GM19240 (cell line): ENCODE measurements around the gene SPTBN4.
A peak's percentile ranks its signal among the peaks of the same experiment; 100 is the strongest.
"Not testable (repeated sequence)": the region's sequence is repeated elsewhere in the genome, so short reads cannot be mapped to it uniquely, and the experiment has no call there.

Source experiments
- DNase-seq: peaks from one replicate; pipeline ENCODE4 v3.0.0; 2011; ENCODE audit warnings: low spot score; ENCODE audit not compliant: insufficient read length

SPTBN4 gene

DNA sequence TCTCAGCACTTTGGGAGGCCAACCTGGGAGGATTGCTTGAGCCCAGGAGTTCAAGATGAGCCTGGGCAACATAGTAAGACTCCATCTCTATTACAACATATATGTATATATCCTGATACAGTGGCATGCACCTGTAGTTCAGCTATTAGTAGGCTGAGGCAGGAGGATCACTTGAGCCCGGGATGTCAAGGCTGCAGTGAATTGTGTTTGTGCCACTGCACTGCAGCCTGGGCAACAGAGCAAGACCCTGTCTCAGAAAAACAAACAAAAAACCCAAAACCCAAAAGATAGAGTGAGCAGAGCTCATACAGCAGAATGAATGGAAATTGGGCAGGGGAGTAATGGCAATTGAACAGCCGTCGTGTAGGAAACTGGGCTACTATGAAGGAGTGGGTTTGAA is 92.6 kb downstream of the SPTBN4 start:
- DNase-seq: no peak

GRCh38 chr19:40560092-40560507 is 93.3 kb downstream of the SPTBN4 start:
- DNase-seq: no peak

GRCh38 chr19:40561947-40562346 is 95.1 kb downstream of the SPTBN4 start:
- DNase-seq: no peak

DNA sequence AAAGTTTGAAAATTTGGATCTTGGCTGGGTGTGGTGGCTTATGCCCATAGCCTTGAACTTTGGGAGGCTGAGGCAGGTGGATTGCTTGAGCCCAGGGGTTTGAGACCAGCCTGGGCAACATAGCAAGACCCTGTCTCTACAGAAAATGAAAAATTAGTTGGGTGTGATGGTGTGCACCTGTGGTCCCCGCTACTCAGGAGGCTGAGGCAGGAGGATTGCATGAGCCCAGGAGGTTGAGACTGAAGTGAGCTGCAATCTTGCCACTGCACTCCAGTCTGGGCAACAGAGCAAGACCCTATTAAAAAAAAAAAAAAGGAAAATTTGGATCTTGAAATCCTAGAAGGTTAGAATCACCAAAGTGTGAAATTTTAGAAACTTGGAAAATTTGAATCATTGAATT is 97.7 kb downstream of the SPTBN4 start:
- DNase-seq: not testable (repeated sequence)

DNA sequence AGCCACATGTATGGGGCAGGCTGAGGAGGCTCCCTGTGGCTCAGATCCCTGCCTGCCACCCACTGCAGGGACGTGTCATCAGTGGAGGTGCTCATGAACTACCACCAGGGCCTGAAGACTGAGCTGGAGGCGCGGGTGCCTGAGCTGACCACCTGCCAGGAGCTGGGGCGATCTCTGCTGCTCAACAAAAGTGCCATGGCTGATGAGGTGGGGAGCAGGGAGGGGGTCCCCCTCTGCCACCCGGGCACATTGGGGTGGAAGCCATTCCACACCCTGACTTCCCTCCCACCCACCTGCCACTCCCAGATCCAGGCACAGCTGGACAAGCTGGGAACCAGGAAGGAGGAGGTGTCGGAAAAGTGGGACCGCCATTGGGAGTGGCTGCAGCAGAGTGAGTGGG is 98.6 kb downstream of the SPTBN4 start:
- no peak for DNase-seq

- DNase-seq: no peak
These were observed 99.2 kb downstream of the SPTBN4 start for GRCh38 chr19:40565910-40566495.

DNA sequence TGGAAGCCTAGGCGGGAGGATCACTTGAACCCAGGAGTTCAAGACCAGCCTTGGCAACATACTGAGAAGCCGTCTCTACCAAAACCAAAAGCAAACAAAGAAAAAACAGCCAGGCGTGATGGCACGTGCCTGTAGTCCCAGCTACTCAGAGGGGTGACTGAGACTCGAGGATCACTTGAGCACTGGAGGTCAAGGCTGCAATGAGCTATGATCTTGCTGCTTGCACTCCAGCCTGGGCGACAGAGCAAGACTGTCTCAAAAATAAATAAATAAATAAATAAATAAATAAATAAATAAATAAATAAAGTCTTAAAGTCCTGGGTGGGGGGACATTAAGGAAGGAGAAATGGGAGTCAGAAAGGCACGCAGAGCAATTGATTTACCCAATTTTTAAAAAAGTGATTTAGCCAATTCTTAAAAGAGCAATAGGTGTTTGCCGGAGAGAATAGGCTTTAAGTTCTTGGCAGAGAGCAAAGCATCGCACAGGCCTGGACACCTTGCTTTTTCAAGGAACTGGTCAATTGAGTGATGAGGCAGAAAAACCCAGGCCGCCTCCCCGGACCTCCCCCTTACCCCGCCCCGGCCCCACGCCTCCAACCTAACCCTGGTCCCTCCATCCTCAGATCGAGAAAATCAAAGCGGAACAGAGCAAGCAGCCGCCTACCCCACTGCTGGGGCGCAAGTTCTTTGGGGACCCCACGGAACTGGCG is 100.4 kb downstream of the SPTBN4 start:
- no peak for DNase-seq

DNA sequence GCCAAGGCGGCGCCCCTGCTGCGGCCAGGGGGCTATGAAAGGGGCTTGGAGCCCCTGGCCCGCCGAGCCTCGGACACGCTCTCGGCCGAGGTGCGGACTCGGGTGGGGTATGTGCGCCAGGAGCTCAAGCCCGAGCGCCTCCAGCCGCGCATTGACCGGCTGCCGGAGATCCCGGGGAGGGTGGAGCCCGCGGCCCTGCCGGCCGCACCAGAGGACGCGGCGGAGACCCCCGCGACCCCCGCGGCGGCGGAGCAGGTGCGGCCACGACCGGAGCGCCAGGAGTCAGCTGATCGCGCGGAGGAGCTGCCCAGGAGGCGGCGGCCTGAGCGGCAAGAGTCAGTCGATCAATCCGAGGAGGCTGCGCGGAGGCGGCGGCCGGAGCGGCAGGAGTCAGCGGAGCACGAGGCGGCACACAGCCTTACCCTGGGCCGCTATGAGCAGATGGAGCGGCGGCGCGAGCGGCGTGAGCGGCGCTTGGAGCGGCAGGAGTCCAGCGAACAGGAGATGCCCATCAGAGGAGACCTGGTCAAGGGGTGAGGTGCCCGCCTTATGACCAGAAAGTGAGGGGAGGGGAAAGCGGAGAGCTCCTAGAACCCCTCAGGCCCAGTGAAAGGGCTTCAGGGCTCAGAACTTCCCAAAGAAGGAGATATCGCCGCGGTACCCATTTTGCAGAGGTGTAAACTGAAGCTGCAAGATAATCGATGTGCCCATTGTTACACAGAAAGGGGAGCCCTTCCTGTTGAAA is 101.1 kb downstream of the SPTBN4 start:
- DNase-seq: no peak

DNA sequence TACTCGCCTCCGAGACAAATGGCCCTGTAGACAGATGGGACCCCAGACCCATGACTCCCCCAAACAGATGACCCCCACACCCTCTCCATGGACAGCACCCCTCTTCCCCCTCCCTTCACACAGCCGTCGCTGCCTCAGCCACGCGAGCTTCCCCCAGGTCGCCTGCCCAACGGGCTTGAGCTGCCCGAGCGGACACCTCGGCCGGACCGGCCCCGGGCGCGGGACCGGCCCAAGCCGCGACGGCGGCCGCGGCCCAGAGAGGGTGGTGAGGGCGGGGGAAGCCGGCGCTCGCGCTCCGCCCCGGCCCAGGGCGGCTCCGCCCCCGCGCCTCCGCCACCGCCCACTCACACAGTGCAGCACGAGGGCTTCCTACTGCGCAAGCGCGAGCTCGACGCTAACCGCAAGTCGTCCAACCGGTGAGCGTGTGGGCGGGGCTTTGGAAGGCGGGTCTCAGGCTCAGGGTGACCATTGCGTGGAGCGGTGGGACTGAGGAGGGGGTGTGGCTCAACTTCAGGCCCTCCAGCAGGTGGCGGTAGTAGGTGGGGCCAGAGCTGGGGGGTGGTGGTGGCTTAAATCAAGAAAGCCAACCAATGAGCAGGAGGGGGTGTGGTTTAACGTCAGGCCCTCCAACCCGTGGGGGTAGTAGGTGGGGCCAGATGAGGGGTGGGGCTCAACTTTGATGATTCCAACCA is 103.7 kb downstream of the SPTBN4 start:
- DNase-seq: peak; percentile 98

DNA sequence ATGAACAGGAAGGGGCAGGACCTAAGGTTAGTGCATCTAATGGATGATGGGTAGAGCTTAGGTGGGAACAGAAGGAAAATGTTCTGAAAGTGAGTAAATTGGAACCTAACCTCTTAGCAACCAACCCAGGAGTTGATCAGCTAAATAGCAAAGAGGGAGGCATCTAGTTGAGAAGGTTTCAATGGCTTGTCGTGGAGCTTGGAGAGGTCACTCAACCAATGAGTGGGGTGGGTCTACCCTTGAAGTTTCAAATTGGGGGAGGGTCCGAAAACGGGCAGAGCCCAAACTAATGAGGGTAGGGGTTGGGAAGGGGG is 104.2 kb downstream of the SPTBN4 start:
- no peak for DNase-seq

- no peak for DNase-seq
These were observed 105.2 kb downstream of the SPTBN4 start for GRCh38 chr19:40571831-40572495.

- no peak for DNase-seq
These were observed 108.5 kb downstream of the SPTBN4 start for GRCh38 chr19:40575326-40575725.

GRCh38 chr19:40576151-40576584 is 109.4 kb downstream of the SPTBN4 start:
- no peak for DNase-seq

DNA sequence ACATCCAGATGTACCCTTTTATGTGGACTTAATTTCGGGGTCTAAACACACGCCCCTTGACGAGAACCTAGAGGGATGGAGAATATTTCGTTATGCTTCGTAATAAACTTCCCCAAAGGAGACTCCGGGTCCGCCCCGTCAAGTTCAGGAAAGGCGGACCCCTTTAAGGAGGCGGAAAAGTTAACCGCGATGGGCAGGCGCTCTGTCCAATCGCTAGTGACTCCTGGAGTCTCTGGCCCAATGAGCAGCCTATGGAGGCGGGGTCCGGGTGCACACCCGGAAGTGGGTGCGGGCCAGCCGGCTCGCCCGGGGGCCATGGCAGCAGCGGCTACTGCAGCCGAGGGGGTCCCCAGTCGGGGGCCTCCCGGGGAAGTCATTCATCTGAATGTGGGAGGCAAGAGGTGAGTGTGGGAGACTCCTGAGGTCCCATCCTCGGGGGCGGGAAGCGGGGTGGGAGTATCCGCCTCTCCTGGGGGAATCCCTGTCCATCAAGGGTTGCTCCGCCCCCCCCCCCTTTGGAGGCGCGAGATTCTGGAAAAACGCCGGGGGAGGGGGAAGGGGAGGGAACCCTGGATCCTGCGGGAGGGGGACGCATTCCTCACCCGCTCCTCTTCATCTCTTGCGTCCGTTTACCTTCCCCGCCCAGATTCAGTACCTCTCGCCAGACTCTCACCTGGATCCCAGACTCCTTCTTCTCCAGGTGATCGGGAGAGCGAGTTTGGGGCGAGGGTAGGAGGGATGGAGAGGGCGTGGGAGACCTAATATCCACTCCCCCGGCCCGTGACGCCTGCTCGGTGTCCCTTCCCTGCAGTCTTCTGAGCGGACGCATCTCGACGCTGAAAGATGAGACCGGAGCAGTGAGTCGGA is 110.0 kb downstream of the SPTBN4 start, which contains the start of gene SHKBP1:
SHKBP1 (plus strand) TSS at position 289 of the 867 bp plus-strand sequence; CDS start at position 316, 27 bp downstream.
- peak; percentile 99 for DNase-seq

DNA sequence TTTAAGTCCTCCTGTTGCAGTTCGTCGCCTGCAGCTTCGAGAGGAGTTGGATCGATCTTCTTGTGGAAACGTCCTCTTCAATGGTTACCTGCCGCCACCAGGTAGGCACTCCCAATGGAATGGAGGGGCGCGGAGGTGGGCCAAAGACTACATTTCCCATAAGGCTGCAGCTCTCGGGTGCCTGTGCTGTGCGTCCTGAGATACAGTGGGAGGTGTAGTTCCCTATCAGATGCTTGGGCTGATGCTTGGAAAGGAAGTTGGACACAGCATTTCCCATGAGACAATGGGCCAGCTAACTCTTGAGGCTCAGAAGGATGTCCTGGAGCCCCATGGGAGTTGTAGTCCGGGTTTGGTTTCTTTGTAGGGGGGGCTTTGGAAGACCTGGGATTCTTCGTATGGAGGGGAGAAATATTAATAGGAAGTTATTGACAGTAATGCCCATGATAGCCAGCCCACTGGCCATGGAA is 111.7 kb downstream of the SPTBN4 start:
- DNase-seq: no peak

- DNase-seq: no peak
These were observed 113.8 kb downstream of the SPTBN4 start for GRCh38 chr19:40580619-40581018.

- no peak for DNase-seq
These were observed 114.7 kb downstream of the SPTBN4 start for GRCh38 chr19:40581531-40581930.

DNA sequence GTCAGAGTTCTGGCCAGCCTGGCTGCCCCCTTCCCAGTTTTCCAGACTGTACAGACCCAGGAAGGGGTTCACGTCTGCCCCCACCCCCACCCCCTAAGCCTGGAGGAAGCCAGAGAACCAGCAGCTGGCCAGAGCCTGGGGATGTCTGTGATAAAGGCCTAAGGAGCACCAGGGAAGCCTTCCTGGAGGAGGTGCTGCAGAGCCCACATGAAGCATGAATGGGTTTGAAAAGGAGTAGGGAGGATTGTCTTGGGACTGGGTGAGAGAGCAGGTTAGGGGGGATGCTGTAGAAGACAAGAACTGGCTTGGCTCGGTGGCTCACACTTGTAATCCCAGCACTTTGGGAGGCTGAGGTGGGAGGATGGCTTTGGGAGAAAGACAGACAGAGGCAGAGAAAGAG is 115.7 kb downstream of the SPTBN4 start:
- DNase-seq: no peak

DNA sequence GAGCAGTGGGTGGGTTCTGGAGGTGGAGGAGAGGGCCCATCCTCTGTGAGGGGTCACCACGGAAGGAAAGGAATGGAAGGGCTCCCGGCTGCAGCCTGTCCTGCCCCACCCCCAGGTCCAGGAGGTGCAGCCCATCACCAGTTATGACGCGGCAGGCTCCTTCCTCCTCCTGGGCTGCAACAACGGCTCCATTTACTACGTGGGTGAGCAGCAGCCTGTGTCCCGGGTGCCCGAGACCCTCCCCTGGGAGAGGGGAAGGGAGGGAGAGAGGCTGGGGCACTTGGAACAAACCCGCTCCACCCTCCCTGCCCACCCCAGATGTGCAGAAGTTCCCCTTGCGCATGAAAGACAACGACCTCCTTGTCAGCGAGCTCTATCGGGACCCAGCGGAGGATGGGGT is 116.5 kb downstream of the SPTBN4 start:
- DNase-seq: no peak

- no peak for DNase-seq
These were observed 117.2 kb downstream of the SPTBN4 start for GRCh38 chr19:40584007-40584406.
